Ishikawa (cell line): ENCODE data around the gene ELMO1.

Experiments used
- MAX ChIP-seq: IDR thresholded peaks from 2 replicates; pipeline ENCODE4 v1.6.1; 2012
- NFIC ChIP-seq: IDR thresholded peaks from 2 replicates; pipeline ENCODE4 v1.6.1; 2012
- TAF1 ChIP-seq: IDR thresholded peaks from 2 replicates; pipeline ENCODE4 v1.6.1; 2012; ENCODE audit warnings: low read depth, mild to moderate bottlenecking
- TCF12 ChIP-seq: IDR thresholded peaks from 2 replicates; pipeline ENCODE4 v1.6.1; 2012; ENCODE audit warnings: low read depth

GRCh38 chr7:37441816-37442215 lies 6.8 kb downstream of the ELMO1 start:
- TF ChIP-seq MAX: no peak
- no peak for TF ChIP-seq TCF12
- no peak for TF ChIP-seq NFIC
- no peak for TF ChIP-seq TAF1
